ENCODE results near the gene DLX3. TPM values are rescaled to one million over a fixed set of nuclear protein-coding genes. Genes with fewer than 3 reads are reported as not detected.

DLX3 gene
- total RNA-seq, 2 donors from 2014 or later, result not detected

DNA sequence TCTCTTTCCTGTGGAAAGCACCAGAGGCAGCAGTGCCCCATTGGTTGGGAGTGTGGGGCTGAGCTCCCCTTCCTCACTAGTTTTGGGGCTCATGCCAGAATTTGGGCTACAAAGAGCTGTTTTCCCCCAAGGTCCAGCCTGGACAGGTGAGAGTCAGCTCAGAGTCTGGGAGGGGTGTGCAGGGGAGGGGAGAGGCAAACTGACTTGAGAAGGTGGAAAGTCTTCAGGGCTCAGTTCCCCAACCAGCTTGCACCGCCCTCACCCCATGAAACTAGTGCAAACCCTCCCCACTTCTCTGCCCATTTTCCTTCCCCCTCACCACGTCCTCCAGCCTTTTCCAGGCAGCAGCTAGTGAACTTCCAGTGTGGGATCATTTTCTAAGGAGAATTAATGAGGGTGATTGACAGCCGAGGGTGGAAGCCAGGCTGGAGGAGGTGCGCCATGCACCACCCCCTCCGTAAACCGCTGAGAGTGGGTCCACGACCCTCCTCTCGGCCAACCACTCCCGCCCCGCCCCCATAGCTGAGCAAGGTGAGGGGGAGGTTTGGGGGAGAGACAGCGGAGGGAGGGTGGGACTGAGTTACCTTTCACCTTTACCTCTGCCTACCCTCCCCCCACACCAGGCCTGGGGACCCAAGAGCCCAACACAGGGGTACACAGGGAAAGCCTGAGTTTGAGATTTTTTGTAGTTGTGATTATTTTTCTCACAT lies 32.3 kb downstream of the DLX3 start:
- Mint-ChIP-seq H3K27me3 (peaks cover 68% of the 10 kb centered on the region), H3K36me3 (ENCODE audit: low read depth) (peaks cover 7% of the 10 kb centered on the region), H3K4me1 (peaks cover 19% of the 10 kb centered on the region), H3K27ac (peak overlapping the region; percentile 45), H3K4me3 (no peak overlapping the region)
- no peaks in the 10 kb centered on the region for H3K9me3 ChIP-seq (ENCODE audit: control insufficient read depth, low read length, poor library complexity, severe bottlenecking)
- DNase-seq (no peak), ATAC-seq (no peak)

GRCh38 chr17:49959183-49959935 lies 35.7 kb downstream of the DLX3 start:
- Mint-ChIP-seq H3K36me3 (ENCODE audit: low read depth) (peaks cover 3% of the 10 kb centered on the region), H3K4me3 (no peak overlapping the region), H3K4me1 (peaks cover 9% of the 10 kb centered on the region), H3K27ac (no peak overlapping the region), H3K27me3 (peaks cover 52% of the 10 kb centered on the region)
- no peak for DNase-seq
- no peaks in the 10 kb centered on the region for H3K9me3 ChIP-seq (ENCODE audit: control insufficient read depth, low read length, poor library complexity, severe bottlenecking)
- no peak for ATAC-seq

DNA sequence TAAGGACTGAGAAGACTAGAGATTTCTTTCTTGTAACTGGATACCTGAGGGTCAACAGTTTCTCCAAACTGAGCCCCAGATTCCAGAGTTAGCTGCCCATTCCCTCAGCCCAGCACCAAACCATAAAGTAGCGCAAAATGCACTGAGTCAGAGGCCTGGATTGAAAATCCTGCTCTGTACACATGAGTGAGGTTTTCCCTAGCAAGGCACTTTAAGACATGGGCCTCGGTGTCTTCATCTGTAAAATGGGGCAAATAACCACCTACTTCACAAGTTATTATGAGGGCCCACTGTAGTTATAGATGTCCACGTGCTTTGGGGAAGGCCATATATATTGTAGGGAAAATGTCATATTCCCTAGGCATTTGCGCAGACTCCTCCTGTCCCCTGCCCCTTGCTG lies 36.3 kb downstream of the DLX3 start:
- ATAC-seq (no peak), DNase-seq (no peak)
- peaks cover 52% of the 10 kb centered on the region for H3K27me3 Mint-ChIP-seq
- H3K27ac Mint-ChIP-seq, result no peak overlapping the region
- H3K9me3 ChIP-seq (ENCODE audit: control insufficient read depth, low read length, poor library complexity, severe bottlenecking), result no peaks in the 10 kb centered on the region
- no peak overlapping the region for H3K4me3 Mint-ChIP-seq
- H3K4me1 Mint-ChIP-seq, result peaks cover 4% of the 10 kb centered on the region
- H3K36me3 Mint-ChIP-seq (ENCODE audit: low read depth), result peaks cover 3% of the 10 kb centered on the region

DNA sequence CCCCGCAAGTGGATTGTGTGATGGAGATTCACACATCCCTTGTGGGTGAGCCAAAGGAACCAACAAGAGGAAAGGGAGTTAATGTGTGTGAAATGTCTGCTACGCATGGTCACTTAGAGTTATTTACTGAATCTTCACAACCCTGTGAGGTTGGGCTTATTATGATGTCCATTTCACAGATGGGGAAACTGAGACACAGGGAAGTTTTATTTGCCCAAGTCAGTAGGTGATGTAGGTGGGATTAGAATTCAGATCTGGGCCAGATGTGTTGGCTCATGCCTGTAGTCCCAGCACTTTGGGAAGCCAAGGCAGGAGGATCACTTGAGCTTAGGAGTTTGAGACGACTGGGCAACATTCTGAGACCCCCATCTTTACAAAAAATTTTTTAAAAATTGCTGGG lies 37.7 kb downstream of the DLX3 start:
- H3K27me3 Mint-ChIP-seq, result peaks cover 52% of the 10 kb centered on the region
- no peak for ATAC-seq
- H3K36me3 Mint-ChIP-seq (ENCODE audit: low read depth), result no peaks in the 10 kb centered on the region
- H3K9me3 ChIP-seq (ENCODE audit: control insufficient read depth, low read length, poor library complexity, severe bottlenecking), result no peaks in the 10 kb centered on the region
- no peak for DNase-seq
- H3K4me1 Mint-ChIP-seq, result peaks cover 4% of the 10 kb centered on the region
- H3K4me3 Mint-ChIP-seq, result no peak overlapping the region
- no peak overlapping the region for H3K27ac Mint-ChIP-seq

DNA sequence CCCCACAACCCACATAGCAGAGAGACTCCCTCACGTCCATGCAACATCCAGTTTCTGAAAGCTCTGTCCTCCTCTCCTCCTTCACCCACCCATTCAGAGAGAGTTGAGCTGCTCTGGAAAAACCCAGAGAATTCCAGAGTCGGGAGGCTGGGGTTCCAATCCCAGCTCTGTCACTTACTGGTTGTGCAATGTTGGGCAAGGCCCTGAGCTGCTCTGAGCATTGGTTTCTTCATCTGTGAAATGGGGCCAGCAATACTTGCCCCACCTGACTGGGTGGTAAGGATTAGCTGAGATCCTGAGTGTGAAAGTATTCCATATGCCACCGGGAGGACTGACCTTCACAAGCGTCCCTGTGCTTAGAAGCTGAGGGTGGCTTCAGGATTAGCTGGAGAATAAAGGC lies 38.2 kb downstream of the DLX3 start:
- no peak for ATAC-seq
- Mint-ChIP-seq H3K4me1 (peaks cover 7% of the 10 kb centered on the region), H3K4me3 (no peak overlapping the region), H3K27ac (no peak overlapping the region), H3K36me3 (ENCODE audit: low read depth) (no peaks in the 10 kb centered on the region), H3K27me3 (peaks cover 52% of the 10 kb centered on the region)
- DNase-seq, result no peak
- no peaks in the 10 kb centered on the region for H3K9me3 ChIP-seq (ENCODE audit: control insufficient read depth, low read length, poor library complexity, severe bottlenecking)

- Mint-ChIP-seq H3K27ac (no peak overlapping the region), H3K4me3 (no peak overlapping the region), H3K27me3 (peaks cover 52% of the 10 kb centered on the region), H3K4me1 (peaks cover 7% of the 10 kb centered on the region), H3K36me3 (ENCODE audit: low read depth) (no peaks in the 10 kb centered on the region)
- ATAC-seq (no peak), DNase-seq (no peak)
- H3K9me3 ChIP-seq (ENCODE audit: control insufficient read depth, low read length, poor library complexity, severe bottlenecking), result no peaks in the 10 kb centered on the region
Observed at GRCh38 chr17:49955157-49955556, 39.9 kb downstream of the DLX3 start.

- DNase-seq (no peak), ATAC-seq (no peak)
- Mint-ChIP-seq H3K4me1 (peaks cover 7% of the 10 kb centered on the region), H3K36me3 (ENCODE audit: low read depth) (no peaks in the 10 kb centered on the region), H3K27me3 (peaks cover 72% of the 10 kb centered on the region), H3K27ac (no peak overlapping the region), H3K4me3 (peak overlapping the region; percentile 69)
- H3K9me3 ChIP-seq (ENCODE audit: control insufficient read depth, low read length, poor library complexity, severe bottlenecking), result no peaks in the 10 kb centered on the region
Observed at GRCh38 chr17:49952912-49953497, 42.0 kb downstream of the DLX3 start.

- peak; percentile 97 for ATAC-seq
- Mint-ChIP-seq H3K4me3 (no peak overlapping the region), H3K4me1 (peaks cover 7% of the 10 kb centered on the region), H3K27ac (no peak overlapping the region), H3K27me3 (peaks cover 69% of the 10 kb centered on the region), H3K36me3 (ENCODE audit: low read depth) (no peaks in the 10 kb centered on the region)
- H3K9me3 ChIP-seq (ENCODE audit: control insufficient read depth, low read length, poor library complexity, severe bottlenecking), result no peaks in the 10 kb centered on the region
- peak; percentile 55 to 80 (median 61) for DNase-seq
Observed at GRCh38 chr17:49952209-49952911, 42.7 kb downstream of the DLX3 start.

GRCh38 chr17:49951362-49952082 lies 43.5 kb downstream of the DLX3 start:
- H3K27ac Mint-ChIP-seq, result no peak overlapping the region
- DNase-seq, result no peak
- no peak overlapping the region for H3K4me3 Mint-ChIP-seq
- H3K4me1 Mint-ChIP-seq, result peaks cover 6% of the 10 kb centered on the region
- ATAC-seq, result no peak
- H3K9me3 ChIP-seq (ENCODE audit: control insufficient read depth, low read length, poor library complexity, severe bottlenecking), result no peaks in the 10 kb centered on the region
- H3K36me3 Mint-ChIP-seq (ENCODE audit: low read depth), result no peaks in the 10 kb centered on the region
- H3K27me3 Mint-ChIP-seq, result peaks cover 61% of the 10 kb centered on the region

DNA sequence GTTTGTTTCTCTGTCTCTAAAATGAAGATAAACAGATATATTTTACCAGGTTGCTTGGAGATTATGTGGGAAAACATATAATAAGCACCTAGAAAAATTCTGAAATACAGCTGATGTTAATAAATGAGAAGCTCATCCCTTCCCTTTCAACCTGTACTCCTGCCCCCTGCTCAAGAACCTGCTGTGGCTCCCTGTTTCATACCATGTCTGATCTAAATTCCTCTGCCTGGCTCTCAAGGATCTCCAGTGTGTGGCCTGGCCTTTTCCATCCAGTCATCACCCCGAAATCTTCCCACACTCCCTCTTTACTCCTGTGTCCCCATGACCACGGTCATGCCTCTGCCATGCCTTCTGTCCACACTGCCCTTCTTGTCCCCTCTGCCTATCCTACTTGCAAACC lies 45.4 kb downstream of the DLX3 start:
- no peak for ATAC-seq
- H3K9me3 ChIP-seq (ENCODE audit: control insufficient read depth, low read length, poor library complexity, severe bottlenecking), result no peaks in the 10 kb centered on the region
- Mint-ChIP-seq H3K4me3 (no peak overlapping the region), H3K4me1 (peaks cover 6% of the 10 kb centered on the region), H3K27me3 (peaks cover 67% of the 10 kb centered on the region), H3K36me3 (ENCODE audit: low read depth) (no peaks in the 10 kb centered on the region), H3K27ac (no peak overlapping the region)
- no peak for DNase-seq

- Mint-ChIP-seq H3K27me3 (peaks cover 69% of the 10 kb centered on the region), H3K4me3 (no peak overlapping the region), H3K27ac (no peak overlapping the region), H3K4me1 (peaks cover 2% of the 10 kb centered on the region), H3K36me3 (ENCODE audit: low read depth) (peaks cover 5% of the 10 kb centered on the region)
- no peaks in the 10 kb centered on the region for H3K9me3 ChIP-seq (ENCODE audit: control insufficient read depth, low read length, poor library complexity, severe bottlenecking)
- DNase-seq, result no peak
- no peak for ATAC-seq
Observed at GRCh38 chr17:49946964-49947584, 48.0 kb downstream of the DLX3 start.

DNA sequence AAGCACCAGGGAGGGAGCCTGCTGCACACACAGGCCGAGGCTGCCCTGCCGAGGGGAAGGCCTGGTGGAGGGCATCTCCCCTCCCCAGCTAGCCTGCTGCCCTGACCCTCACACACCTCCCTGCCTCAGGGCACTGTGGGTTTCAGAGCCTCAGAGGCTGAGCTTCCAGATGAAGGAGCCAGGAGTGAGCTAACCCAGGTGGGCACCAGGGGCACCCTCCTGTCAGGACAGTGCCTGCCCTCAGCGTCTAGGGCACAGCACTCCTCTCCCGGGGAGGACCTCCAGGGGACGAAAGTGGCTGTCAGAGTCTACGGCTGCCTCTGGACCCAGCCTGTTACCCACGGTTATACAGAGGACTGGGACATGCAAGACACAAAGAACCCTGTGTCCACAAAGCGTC lies 48.8 kb downstream of the DLX3 start:
- H3K27me3 Mint-ChIP-seq, result peaks cover 68% of the 10 kb centered on the region

More for the DNA sequence above, 48.8 kb downstream of the DLX3 start:
- Mint-ChIP-seq H3K27ac (no peak overlapping the region), H3K36me3 (ENCODE audit: low read depth) (peaks cover 5% of the 10 kb centered on the region), H3K4me3 (no peak overlapping the region), H3K4me1 (peaks cover 2% of the 10 kb centered on the region)
- ATAC-seq (no peak), DNase-seq (no peak)
- H3K9me3 ChIP-seq (ENCODE audit: control insufficient read depth, low read length, poor library complexity, severe bottlenecking), result no peaks in the 10 kb centered on the region
